ENCODE results near the gene CCDC88C. TPM values are rescaled to one million over a fixed set of nuclear protein-coding genes. Genes with fewer than 3 reads are reported as not detected.
"Not testable (repeated sequence)": the region's sequence is repeated elsewhere in the genome, so short reads cannot be mapped to it uniquely, and the experiment has no call there.

The CCDC88C gene
- total RNA-seq, 2 experiments from 2014 or later, result 73.7 to 82.8 TPM

DNA sequence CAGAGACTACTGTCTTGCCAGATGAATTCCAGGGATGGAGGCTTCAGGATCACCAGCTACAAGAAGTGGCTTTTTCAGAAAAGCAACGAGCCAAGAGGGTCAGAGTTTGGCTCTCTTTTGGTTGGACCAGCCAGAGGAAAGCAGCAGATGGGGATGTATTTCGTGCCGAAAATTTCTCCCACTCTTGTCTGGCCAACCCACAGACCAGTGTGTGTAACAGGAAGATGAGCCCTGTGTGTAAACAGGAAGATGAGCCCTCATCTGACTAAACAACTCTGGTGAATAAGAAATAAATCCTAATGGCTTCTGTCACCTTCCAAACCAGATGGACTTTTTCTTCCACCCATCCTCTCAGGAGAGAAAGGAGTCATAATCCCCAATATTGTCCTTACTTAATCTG, 186.2 kb downstream of the CCDC88C start:
- H3K9me3 Mint-ChIP-seq (ENCODE audit: low read depth), result peaks cover 4% of the 10 kb centered on the region
- H3K27ac Mint-ChIP-seq, result peak overlapping the region; percentile 100
- no peak for ATAC-seq
- H3K4me3 Mint-ChIP-seq, result no peak overlapping the region
- CTCF ChIA-PET, result no interaction called here
- peaks cover 74% of the 10 kb centered on the region for H3K4me1 Mint-ChIP-seq
- peaks cover 38% of the 10 kb centered on the region for H3K36me3 Mint-ChIP-seq (ENCODE audit: low read depth)
- DNase-seq, result no peak
- H3K27me3 Mint-ChIP-seq, result no peaks in the 10 kb centered on the region
- POLR2A ChIA-PET, result no interaction called here
- intact Hi-C loops (cut with DNase I, micrococcal nuclease), result no loop called here

DNA sequence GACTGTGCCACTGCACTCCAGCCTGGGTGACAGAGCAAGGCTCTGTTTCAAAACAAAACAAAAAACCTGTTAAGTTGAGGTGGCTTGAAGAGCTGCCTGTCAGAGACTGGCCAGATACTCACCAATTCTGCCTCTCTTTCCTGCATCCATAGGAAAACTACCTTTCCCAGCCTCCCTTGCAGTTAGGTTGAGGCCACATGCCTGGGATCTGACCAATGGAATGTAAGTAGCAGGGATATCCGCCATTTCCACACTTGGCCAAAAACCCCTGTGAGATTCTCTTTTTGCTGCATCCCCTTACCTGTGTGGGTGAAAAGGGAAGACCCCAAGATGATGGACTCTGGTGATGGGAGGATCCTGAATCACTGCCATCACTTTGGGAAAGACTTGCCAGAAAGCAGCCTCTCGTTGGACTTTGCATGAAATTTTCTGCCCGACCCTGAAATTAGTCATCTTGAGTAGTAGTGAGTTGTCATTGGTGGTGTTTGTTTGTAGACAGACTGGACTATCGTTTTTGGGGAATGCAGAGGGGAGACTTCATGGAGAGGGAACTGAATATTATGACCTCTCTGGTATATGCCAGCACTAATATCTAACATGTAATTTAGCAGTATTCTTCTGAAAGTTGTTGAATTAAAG, 187.1 kb downstream of the CCDC88C start:
- ChIA-PET CTCF (interaction anchor here (0.8 kb wide), 1 partner anchor 53 kb away, joined by 3 read pairs; no protein-coding TSS in a partner anchor), POLR2A (interaction anchor here (4.6 kb wide), 1 partner anchor 14 kb away, joined by 66 read pairs; the partner anchor contains the start of gene GPR68)
- ATAC-seq (peak; percentile 5), DNase-seq (peak; percentile 38)
- H3K36me3 Mint-ChIP-seq (ENCODE audit: low read depth), result peaks cover 43% of the 10 kb centered on the region
- H3K4me3 Mint-ChIP-seq, result peak overlapping the region; percentile 67
- no peaks in the 10 kb centered on the region for H3K27me3 Mint-ChIP-seq
- peak overlapping the region; percentile 100 for H3K27ac Mint-ChIP-seq
- H3K9me3 Mint-ChIP-seq (ENCODE audit: low read depth), result peaks cover 4% of the 10 kb centered on the region
- H3K4me1 Mint-ChIP-seq, result peaks cover 84% of the 10 kb centered on the region
- intact Hi-C loops (cut with DNase I, micrococcal nuclease), result no loop called here

DNA sequence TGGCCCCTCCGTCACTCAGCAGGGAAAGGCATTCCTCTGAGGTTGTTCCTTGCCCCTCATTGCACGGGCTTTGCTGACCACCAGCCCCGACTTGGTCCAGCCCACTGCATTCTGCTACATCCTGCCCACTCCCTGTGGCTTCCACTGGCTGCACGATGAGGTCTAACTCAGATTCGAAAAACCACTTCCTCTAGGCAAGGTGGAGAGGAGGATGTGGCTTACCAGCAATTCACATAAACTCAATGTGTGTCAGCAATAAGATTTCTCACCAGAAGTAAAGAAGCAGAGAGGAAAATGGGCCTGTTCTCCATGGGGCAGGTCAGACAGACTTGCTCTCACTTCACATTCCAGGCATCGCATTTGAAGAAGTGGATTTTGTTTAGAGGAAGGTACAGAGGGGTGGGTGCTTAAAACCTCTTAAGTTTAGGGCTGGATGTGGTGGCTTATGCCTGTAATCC, 187.8 kb downstream of the CCDC88C start:
- Mint-ChIP-seq H3K4me3 (peak overlapping the region; percentile 67), H3K36me3 (ENCODE audit: low read depth) (peaks cover 45% of the 10 kb centered on the region), H3K27me3 (no peaks in the 10 kb centered on the region), H3K9me3 (ENCODE audit: low read depth) (peaks cover 4% of the 10 kb centered on the region), H3K27ac (peak overlapping the region; percentile 100), H3K4me1 (peaks cover 91% of the 10 kb centered on the region)
- POLR2A ChIA-PET, result interaction anchor here (4.6 kb wide), 1 partner anchor 15 kb away, joined by 66 read pairs; the partner anchor contains the start of gene GPR68
- DNase-seq (peak; percentile 81), ATAC-seq (peak; percentile 13)
- intact Hi-C loops (cut with DNase I, micrococcal nuclease), result loop anchor here (1.0 to 5.0 kb wide), 6 partner anchors 32 to 257 kb away; no protein-coding TSS in a partner anchor
- CTCF ChIA-PET, result interaction anchor here (0.5 to 3.3 kb wide), 3 partner anchors 14 to 1978 kb away, joined by 3 to 26 read pairs (median 3); partner anchors contain the start of gene GPR68

DNA sequence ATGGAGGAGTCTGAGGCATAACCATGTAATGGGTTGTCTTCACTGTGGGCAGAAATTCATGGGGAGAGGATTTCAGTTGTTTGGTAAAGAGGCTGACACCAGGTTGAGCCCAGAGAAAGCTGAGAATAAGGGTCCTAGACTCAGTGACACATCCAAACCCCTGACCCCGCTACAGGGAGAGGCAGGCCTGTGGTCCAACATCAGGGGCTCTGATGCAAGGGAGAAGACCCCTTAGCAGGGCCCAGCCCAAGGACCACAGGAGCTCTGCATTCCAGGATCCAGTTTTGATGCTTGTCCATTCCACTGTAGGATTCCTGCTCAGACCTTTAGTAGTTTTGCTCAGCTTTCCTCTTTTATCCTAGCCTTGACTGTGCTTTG, 188.6 kb downstream of the CCDC88C start:
- DNase-seq (no peak), ATAC-seq (no peak)
- Mint-ChIP-seq H3K36me3 (ENCODE audit: low read depth) (peaks cover 41% of the 10 kb centered on the region), H3K4me3 (peak overlapping the region; percentile 67), H3K27ac (peak overlapping the region; percentile 100), H3K27me3 (no peaks in the 10 kb centered on the region), H3K9me3 (ENCODE audit: low read depth) (peaks cover 4% of the 10 kb centered on the region), H3K4me1 (peaks cover 91% of the 10 kb centered on the region)
- POLR2A ChIA-PET, result interaction anchor here (0.7 to 4.6 kb wide), 3 partner anchors 16 to 35 kb away, joined by 3 to 66 read pairs (median 6); partner anchors contain the start of gene GPR68
- intact Hi-C loops (cut with DNase I, micrococcal nuclease), result loop anchor here (1.0 to 5.0 kb wide), 6 partner anchors 32 to 257 kb away; no protein-coding TSS in a partner anchor
- CTCF ChIA-PET, result interaction anchor here (0.5 to 3.3 kb wide), 11 partner anchors 14 to 1979 kb away, joined by 3 to 26 read pairs (median 4); partner anchors contain the start of gene GPR68

DNA sequence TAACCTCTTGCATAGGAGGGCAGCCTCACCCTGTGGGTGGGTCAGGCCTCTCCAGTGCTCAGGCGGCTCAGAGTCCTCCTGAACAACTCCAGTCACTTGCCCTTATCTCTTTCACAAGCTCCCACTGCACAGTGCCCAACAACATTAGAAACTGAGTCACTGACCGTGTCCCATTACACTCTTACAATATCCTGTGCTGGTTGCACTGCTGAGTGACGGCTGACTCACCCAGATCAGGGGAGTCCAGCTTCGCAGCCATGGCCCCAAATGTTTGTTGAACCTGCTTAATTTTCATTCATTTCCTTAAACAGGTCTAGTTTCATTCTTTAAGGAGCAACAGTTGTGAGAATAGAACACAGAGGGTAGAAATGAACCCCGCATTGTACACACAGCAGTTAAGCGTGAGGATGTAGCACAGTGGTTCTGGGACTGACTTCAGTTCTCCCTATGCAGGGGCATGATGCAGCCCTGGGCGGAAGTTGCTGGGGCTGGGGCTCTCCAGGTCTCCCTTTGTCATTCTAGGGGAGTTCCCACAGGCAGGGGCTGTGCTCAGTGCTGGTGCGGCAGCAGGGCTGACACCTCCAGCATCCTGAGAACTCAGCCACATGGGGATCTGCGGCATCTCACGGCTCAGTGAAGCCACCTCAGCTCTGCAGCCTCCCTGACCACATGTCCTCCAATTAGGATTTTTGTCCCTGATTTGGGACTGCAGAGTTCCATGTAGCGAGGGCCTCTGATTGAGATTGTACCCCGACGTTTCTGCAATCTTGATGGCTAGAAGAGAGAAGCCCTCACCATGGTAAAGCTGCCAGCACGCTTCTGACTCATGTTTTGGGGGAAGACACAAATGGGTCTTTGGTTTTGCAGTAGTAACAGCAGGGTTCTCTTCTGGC, 189.3 kb downstream of the CCDC88C start:
- ChIA-PET CTCF (interaction anchor here (0.5 to 3.3 kb wide), 10 partner anchors 15 to 635 kb away, joined by 3 to 26 read pairs (median 4); partner anchors contain the start of gene GPR68), POLR2A (interaction anchor here (0.7 to 4.6 kb wide), 5 partner anchors 16 to 168 kb away, joined by 3 to 66 read pairs (median 6); partner anchors contain the start of genes GPR68 and RPS6KA5)
- intact Hi-C loops (cut with DNase I, micrococcal nuclease), result loop anchor here (1.0 to 5.0 kb wide), 13 partner anchors 15 to 258 kb away; partner anchors contain the start of genes CCDC88C (in 1 of the 2) and RPS6KA5 (in 1 of the 2)
- H3K4me3 Mint-ChIP-seq, result peak overlapping the region; percentile 67
- peak; percentile 87 for ATAC-seq
- no peaks in the 10 kb centered on the region for H3K27me3 Mint-ChIP-seq
- H3K9me3 Mint-ChIP-seq (ENCODE audit: low read depth), result peaks cover 5% of the 10 kb centered on the region
- H3K4me1 Mint-ChIP-seq, result peaks cover 95% of the 10 kb centered on the region
- DNase-seq, result peak; percentile 95
- H3K27ac Mint-ChIP-seq, result peak overlapping the region; percentile 100
- H3K36me3 Mint-ChIP-seq (ENCODE audit: low read depth), result peaks cover 48% of the 10 kb centered on the region

DNA sequence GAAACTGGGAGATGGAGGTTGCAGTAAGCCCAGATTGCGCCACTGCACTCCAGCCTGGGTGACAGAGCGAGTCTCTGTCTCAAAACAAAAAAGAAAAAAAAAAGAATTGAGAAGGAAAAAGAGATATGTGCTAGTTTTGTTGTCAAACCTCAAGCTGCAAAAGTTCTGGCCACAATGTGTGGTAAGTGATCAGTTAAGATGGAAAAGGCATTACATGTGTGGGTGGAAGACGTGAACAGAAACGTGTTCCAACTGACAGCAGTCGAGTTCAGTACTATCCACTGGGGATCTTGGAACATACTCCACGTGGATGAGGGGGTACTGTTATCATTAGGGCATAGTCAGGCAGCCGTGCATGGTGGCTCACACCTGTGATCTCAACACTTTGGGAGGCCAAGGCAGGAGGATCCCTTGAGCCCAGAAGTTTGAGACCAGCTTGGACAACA, 190.4 kb downstream of the CCDC88C start:
- peaks cover 53% of the 10 kb centered on the region for H3K36me3 Mint-ChIP-seq (ENCODE audit: low read depth)
- no peak for ATAC-seq
- H3K4me1 Mint-ChIP-seq, result peaks cover 98% of the 10 kb centered on the region
- H3K9me3 Mint-ChIP-seq (ENCODE audit: low read depth), result peaks cover 12% of the 10 kb centered on the region
- POLR2A ChIA-PET, result interaction anchor here (0.6 to 4.6 kb wide), 6 partner anchors 17 to 895 kb away, joined by 3 to 66 read pairs (median 6); partner anchors contain the start of genes CPSF2, GPR68 and NDUFB1
- H3K4me3 Mint-ChIP-seq, result peak overlapping the region; percentile 64
- peak; percentile 65 for DNase-seq
- peak overlapping the region; percentile 100 for H3K27ac Mint-ChIP-seq
- CTCF ChIA-PET, result interaction anchor here (1.0 to 3.3 kb wide), 4 partner anchors 14 to 112 kb away, joined by 3 to 26 read pairs (median 4); partner anchors contain the start of gene GPR68
- H3K27me3 Mint-ChIP-seq, result no peaks in the 10 kb centered on the region
- intact Hi-C loops (cut with DNase I, micrococcal nuclease), result loop anchor here in 1 of 2 experiments (5.0 kb wide), 2 partner anchors 35 to 255 kb away; no protein-coding TSS in a partner anchor

DNA sequence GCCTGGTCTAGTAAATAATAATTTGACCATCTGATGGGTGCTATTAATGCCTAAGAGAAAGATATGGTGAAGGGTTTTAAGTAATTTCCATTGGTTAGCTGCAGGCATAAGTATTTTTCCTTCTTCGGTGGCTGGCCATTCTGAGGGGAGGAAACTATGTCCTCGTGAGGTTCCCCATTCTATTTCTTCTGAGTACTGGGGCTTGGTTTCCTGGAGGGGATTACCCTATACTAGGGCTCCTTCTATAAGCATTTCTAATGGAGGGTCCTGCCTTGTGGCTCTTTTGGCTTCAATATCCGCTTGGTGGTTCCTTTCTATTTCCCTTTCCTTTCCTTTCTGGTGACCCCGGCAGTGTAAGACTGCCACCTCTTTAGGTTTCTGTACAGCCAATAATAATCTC, 191.3 kb downstream of the CCDC88C start:
- H3K36me3 Mint-ChIP-seq (ENCODE audit: low read depth), result peaks cover 52% of the 10 kb centered on the region
- intact Hi-C loops (cut with DNase I, micrococcal nuclease), result loop anchor here in 1 of 2 experiments (5.0 kb wide), 2 partner anchors 36 to 254 kb away; no protein-coding TSS in a partner anchor
- not testable (repeated sequence) for ATAC-seq, H3K27me3 Mint-ChIP-seq, DNase-seq
- peak overlapping the region; percentile 100 for H3K27ac Mint-ChIP-seq
- H3K4me3 Mint-ChIP-seq, result peak overlapping the region; percentile 64
- H3K4me1 Mint-ChIP-seq, result peaks cover 96% of the 10 kb centered on the region
- ChIA-PET POLR2A (interaction anchor here (1.8 to 4.6 kb wide), 2 partner anchors 18 to 32 kb away, joined by 13 to 66 read pairs; partner anchors contain the start of gene GPR68), CTCF (interaction anchor here (3.3 kb wide), 1 partner anchor 17 kb away, joined by 26 read pairs; the partner anchor contains the start of gene GPR68)
- peaks cover 12% of the 10 kb centered on the region for H3K9me3 Mint-ChIP-seq (ENCODE audit: low read depth)

DNA sequence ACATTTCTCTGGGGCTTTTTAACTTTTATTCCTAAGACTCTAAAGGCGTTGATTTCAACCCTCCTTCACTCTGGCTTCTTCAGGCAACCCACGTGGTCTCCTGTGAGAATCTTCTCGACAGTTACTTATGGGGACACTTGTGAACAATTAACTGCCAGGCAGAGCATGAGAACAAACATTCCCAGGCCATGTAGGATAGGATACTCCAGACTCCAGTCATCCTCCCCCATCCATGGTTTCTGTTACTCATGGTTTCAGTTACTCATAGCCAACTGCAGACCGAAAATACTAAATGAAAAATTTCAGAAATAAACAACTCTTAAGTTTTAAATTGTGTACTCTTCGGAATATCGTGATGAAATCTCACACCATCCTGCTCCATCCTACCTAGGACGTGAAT, 192.6 kb downstream of the CCDC88C start:
- POLR2A ChIA-PET, result no interaction called here
- Mint-ChIP-seq H3K9me3 (ENCODE audit: low read depth) (peaks cover 11% of the 10 kb centered on the region), H3K27ac (peak overlapping the region; percentile 100), H3K4me1 (peaks cover 86% of the 10 kb centered on the region), H3K27me3 (no peaks in the 10 kb centered on the region), H3K36me3 (ENCODE audit: low read depth) (peaks cover 44% of the 10 kb centered on the region), H3K4me3 (no peak overlapping the region)
- intact Hi-C loops (cut with DNase I, micrococcal nuclease), result loop anchor here in 1 of 2 experiments (5.0 kb wide), 2 partner anchors 37 to 253 kb away; no protein-coding TSS in a partner anchor
- ATAC-seq (no peak), DNase-seq (no peak)
- CTCF ChIA-PET, result no interaction called here

DNA sequence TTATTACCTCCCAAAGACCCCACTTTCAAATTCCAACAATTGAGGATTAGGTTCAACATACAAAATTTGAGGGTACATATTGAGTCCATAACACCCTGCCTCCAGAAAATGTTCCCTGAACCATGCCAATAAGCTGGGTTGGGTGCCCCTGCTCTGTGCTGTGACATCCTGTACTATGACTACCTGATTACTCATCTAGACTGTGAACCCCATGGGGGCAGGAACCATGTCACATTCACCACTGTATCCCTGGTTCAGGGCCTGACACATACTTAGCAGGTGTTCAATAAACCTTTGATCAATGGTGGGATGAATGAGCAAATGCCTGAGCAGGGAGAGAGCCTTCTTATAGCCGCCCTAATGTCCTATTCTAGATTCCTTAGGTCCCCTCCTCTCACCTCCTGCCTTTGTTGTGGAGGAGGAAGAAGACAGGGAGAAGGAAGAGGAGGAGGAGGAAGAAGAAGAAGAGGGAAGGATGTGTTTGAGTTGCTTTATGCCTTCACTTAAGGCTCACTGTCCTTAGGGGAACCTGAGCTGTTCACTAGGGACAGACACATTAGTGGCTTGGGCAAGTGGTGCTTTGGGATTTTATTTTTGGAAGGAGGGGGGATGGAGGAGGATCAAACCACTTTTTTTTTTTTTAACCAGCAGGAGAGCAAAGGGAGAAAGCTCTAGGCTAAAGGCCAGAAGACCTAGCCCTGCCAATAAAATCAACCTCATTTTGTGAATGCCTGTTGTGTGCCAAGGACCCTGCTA, 194.4 kb downstream of the CCDC88C start:
- Mint-ChIP-seq H3K36me3 (ENCODE audit: low read depth) (peaks cover 45% of the 10 kb centered on the region), H3K27ac (peak overlapping the region; percentile 79), H3K27me3 (no peaks in the 10 kb centered on the region), H3K4me3 (no peak overlapping the region), H3K4me1 (peaks cover 69% of the 10 kb centered on the region), H3K9me3 (ENCODE audit: low read depth) (peaks cover 11% of the 10 kb centered on the region)
- POLR2A ChIA-PET, result no interaction called here
- ATAC-seq (peak; percentile 63), DNase-seq (peak; percentile 59)
- intact Hi-C loops (cut with DNase I, micrococcal nuclease), result no loop called here
- CTCF ChIA-PET, result interaction anchor here (0.7 to 1.6 kb wide), 3 partner anchors 13 to 243 kb away, joined by 4 read pairs; no protein-coding TSS in a partner anchor

Measured in activated CD4-positive, alpha-beta T cell treated with anti-CD3 and anti-CD28 coated beads for 36 hours (primary cell).